Measurements from ENCODE around the gene AAMDC. TPM values are rescaled to one million over a fixed set of nuclear protein-coding genes. Genes with fewer than 3 reads are reported as not detected.

Gene AAMDC
- total RNA-seq, 1 experiment from 2014 or later, result 13.0 TPM

DNA sequence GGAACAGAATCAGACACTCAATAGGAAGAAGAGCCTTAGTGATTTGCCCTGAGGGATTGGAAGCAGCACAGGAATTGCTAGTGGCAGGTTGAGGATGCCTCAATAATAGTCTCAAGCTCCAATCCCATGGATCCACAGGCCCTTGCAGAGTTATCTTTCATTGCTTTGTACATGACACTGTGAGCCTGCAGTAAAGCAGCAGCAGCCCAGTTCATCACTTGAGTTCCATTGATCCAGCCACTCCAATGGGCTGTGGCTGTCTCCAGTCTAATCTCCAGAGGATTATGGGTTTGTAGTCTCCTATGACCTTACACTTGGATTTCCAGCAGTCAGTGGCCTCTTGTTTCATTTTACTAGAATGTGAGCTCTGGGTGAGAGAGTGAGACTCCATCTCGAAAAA is 45.4 kb downstream of the AAMDC start:
- Mint-ChIP-seq H3K4me1 (ENCODE audit: insufficient read depth, unreplicated experiment) (no peaks in the 10 kb centered on the region), H3K36me3 (ENCODE audit: insufficient read depth, unreplicated experiment) (peaks cover 26% of the 10 kb centered on the region), H3K27me3 (ENCODE audit: insufficient read depth, unreplicated experiment) (no peaks in the 10 kb centered on the region), H3K9me3 (ENCODE audit: unreplicated experiment) (no peaks in the 10 kb centered on the region), H3K4me3 (ENCODE audit: unreplicated experiment) (no peak overlapping the region), H3K27ac (ENCODE audit: low read depth, unreplicated experiment) (no peak overlapping the region)
- no TSS peak for BruUV-seq (replicated peaks)
- POLR2A ChIA-PET, result no interaction called here
- no peak for DNase-seq (ENCODE audit: unreplicated experiment)
- CTCF ChIA-PET, result interaction anchor here (0.8 kb wide), 1 partner anchor 12 kb away, joined by 3 read pairs; no protein-coding TSS in a partner anchor
- no peak for TF ChIP-seq CTCF (IDR thresholded peaks at IDR 0.05; ENCODE audit: unreplicated experiment)
- intact Hi-C loops (cut with micrococcal nuclease), result no loop called here

- ChIA-PET POLR2A (interaction anchor here (1.0 kb wide), 1 partner anchor 126 kb away, joined by 4 read pairs; the partner anchor contains the start of gene INTS4), CTCF (interaction anchor here (0.5 to 0.6 kb wide), 3 partner anchors 33 to 141 kb away, joined by 3 to 4 read pairs (median 3); no protein-coding TSS in a partner anchor)
- no TSS peak for BruUV-seq (replicated peaks)
- Mint-ChIP-seq H3K4me1 (ENCODE audit: insufficient read depth, unreplicated experiment) (no peaks in the 10 kb centered on the region), H3K36me3 (ENCODE audit: insufficient read depth, unreplicated experiment) (peaks cover 34% of the 10 kb centered on the region), H3K4me3 (ENCODE audit: unreplicated experiment) (no peak overlapping the region), H3K27ac (ENCODE audit: low read depth, unreplicated experiment) (no peak overlapping the region), H3K27me3 (ENCODE audit: insufficient read depth, unreplicated experiment) (no peaks in the 10 kb centered on the region), H3K9me3 (ENCODE audit: unreplicated experiment) (no peaks in the 10 kb centered on the region)
- no peak for TF ChIP-seq CTCF (IDR thresholded peaks at IDR 0.05; ENCODE audit: unreplicated experiment)
- no peak for DNase-seq (ENCODE audit: unreplicated experiment)
- intact Hi-C loops (cut with micrococcal nuclease), result no loop called here
These were observed 47.8 kb downstream of the AAMDC start for GRCh38 chr11:77868744-77869143.

DNA sequence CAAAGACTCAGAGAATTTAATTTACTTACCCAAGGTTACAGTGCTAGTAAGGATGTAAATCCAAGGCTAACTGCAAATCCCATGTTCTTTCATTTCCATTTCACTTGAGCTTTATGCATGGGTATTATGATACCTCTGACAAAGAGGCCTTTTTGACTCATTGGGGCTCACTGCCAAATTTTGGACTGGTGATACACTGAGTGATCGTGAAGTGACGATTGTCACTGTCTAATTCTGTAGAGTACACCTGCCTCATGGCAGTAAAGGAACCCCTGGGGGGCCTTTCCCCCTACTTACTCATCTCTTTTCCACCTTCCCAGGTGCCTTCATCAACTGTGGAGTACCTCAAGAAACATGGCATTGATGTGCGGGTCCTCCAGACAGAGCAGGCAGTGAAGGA is 50.9 kb downstream of the AAMDC start:
- H3K9me3 Mint-ChIP-seq (ENCODE audit: unreplicated experiment), result no peaks in the 10 kb centered on the region
- peaks cover 53% of the 10 kb centered on the region for H3K36me3 Mint-ChIP-seq (ENCODE audit: insufficient read depth, unreplicated experiment)
- ChIA-PET CTCF (interaction anchor here (0.6 kb wide), 1 partner anchor 1528 kb away, joined by 3 read pairs; no protein-coding TSS in a partner anchor), POLR2A (interaction anchor here (0.5 kb wide), 1 partner anchor 1342 kb away, joined by 3 read pairs; no protein-coding TSS in a partner anchor)
- no peak for TF ChIP-seq CTCF (IDR thresholded peaks at IDR 0.05; ENCODE audit: unreplicated experiment)
- no TSS peak for BruUV-seq (replicated peaks)
- H3K4me1 Mint-ChIP-seq (ENCODE audit: insufficient read depth, unreplicated experiment), result no peaks in the 10 kb centered on the region
- no peaks in the 10 kb centered on the region for H3K27me3 Mint-ChIP-seq (ENCODE audit: insufficient read depth, unreplicated experiment)
- no peak for DNase-seq (ENCODE audit: unreplicated experiment)
- no peak overlapping the region for H3K4me3 Mint-ChIP-seq (ENCODE audit: unreplicated experiment)
- intact Hi-C loops (cut with micrococcal nuclease), result no loop called here
- no peak overlapping the region for H3K27ac Mint-ChIP-seq (ENCODE audit: low read depth, unreplicated experiment)

DNA sequence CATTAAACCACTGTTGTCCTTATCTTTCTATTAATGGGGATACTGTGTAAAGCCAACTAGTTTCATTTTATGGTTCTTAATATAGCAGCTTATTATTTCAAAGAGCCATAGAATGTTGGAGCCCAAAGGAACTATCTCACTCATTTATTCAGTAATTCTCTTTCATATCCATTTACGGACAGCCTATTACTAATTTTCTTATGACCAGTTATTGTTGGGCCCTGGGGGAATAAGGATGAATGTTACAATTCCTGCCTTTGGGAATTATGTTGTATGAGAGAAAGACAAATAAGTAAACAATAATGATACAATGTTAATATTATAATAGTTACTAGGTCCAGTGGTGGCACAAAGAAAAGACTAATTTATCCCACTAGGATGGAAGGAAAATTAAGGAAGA is 52.4 kb downstream of the AAMDC start:
- no peaks in the 10 kb centered on the region for H3K9me3 Mint-ChIP-seq (ENCODE audit: unreplicated experiment)
- H3K27ac Mint-ChIP-seq (ENCODE audit: low read depth, unreplicated experiment), result no peak overlapping the region
- no peak overlapping the region for H3K4me3 Mint-ChIP-seq (ENCODE audit: unreplicated experiment)
- peaks cover 54% of the 10 kb centered on the region for H3K36me3 Mint-ChIP-seq (ENCODE audit: insufficient read depth, unreplicated experiment)
- H3K27me3 Mint-ChIP-seq (ENCODE audit: insufficient read depth, unreplicated experiment), result no peaks in the 10 kb centered on the region
- peaks cover 3% of the 10 kb centered on the region for H3K4me1 Mint-ChIP-seq (ENCODE audit: insufficient read depth, unreplicated experiment)
- CTCF ChIA-PET, result no interaction called here
- intact Hi-C loops (cut with micrococcal nuclease), result no loop called here
- DNase-seq (ENCODE audit: unreplicated experiment), result no peak
- no peak for TF ChIP-seq CTCF (IDR thresholded peaks at IDR 0.05; ENCODE audit: unreplicated experiment)
- POLR2A ChIA-PET, result interaction anchor here (1.2 kb wide), 1 partner anchor 16 kb away, joined by 3 read pairs; no protein-coding TSS in a partner anchor
- BruUV-seq (replicated peaks), result no TSS peak
